ENCODE results near the gene SPATA21. TPM values are rescaled to one million over a fixed set of nuclear protein-coding genes. Genes with fewer than 3 reads are reported as not detected.

SPATA21 gene
- polyA plus RNA-seq, 2 of the 4 experiments (the other 2 are of a cell fraction): 0.08 to 0.09 TPM

DNA sequence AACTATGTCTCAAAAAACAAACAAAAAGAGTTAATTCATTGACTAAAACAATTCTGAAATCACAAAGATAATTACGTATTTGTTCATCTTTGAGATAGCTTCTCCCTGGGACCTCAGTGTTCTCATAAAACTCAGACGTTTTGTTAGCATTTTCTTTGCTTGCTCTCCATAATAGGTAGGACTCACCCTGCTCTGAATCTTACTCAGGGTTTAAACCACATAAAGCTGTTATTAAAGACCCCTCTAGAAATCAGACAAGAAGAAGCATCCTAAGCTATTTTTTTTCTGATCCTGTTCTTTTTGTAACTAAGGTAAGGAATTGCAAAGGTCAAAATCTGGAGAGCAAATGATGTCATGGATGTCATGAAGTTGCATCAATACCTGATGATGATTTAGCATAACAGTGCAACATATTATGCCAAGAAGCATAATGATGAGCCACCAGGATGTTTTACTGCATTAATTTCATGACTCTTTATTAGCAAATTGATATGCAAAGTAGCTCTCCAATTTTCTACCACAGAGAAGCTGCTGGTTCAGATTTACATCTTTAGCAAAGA is 87.3 kb downstream of the SPATA21 start (continued):
- TF ChIP-seq, protein P1, sequence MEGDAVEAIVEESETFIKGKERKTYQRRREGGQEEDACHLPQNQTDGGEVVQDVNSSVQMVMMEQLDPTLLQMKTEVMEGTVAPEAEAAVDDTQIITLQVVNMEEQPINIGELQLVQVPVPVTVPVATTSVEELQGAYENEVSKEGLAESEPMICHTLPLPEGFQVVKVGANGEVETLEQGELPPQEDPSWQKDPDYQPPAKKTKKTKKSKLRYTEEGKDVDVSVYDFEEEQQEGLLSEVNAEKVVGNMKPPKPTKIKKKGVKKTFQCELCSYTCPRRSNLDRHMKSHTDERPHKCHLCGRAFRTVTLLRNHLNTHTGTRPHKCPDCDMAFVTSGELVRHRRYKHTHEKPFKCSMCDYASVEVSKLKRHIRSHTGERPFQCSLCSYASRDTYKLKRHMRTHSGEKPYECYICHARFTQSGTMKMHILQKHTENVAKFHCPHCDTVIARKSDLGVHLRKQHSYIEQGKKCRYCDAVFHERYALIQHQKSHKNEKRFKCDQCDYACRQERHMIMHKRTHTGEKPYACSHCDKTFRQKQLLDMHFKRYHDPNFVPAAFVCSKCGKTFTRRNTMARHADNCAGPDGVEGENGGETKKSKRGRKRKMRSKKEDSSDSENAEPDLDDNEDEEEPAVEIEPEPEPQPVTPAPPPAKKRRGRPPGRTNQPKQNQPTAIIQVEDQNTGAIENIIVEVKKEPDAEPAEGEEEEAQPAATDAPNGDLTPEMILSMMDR (IDR thresholded peaks at IDR 0.05): no peak
- TF ChIP-seq CEBPB (IDR thresholded peaks at IDR 0.05): no peak

Other genes with a start within 250 kb of the SPATA21 start
- 6.1 and 6.7 TPM in 2 replicates for gene ARHGEF19, start 224.8 kb downstream of the SPATA21 start, polyA plus RNA-seq (2011; rRNA removed)
- 7.6 to 9.5 TPM (median 9.2 TPM) in 3 replicates for gene ARHGEF19, start 224.8 kb downstream of the SPATA21 start, polyA plus RNA-seq (2017; fragmentation: RNase III; extraction: RNeasy Plus Mini Kit Qiagen cat#74134 plus additional on column Dnase treatment)
- 2.4 and 3.6 TPM in 2 replicates for gene CPLANE2, start 200.2 kb downstream of the SPATA21 start, polyA plus RNA-seq (2011; rRNA removed)
- gene CPLANE2, start 200.2 kb downstream of the SPATA21 start, polyA plus RNA-seq (2017; fragmentation: RNase III; extraction: RNeasy Plus Mini Kit Qiagen cat#74134 plus additional on column Dnase treatment): 2.6 to 3.7 TPM (median 2.8 TPM) in 3 replicates
- gene FBXO42, start 84.9 kb downstream of the SPATA21 start, polyA plus RNA-seq (2011; rRNA removed): 12.4 and 14.0 TPM in 2 replicates
- 4.7 to 5.8 TPM (median 5.4 TPM) in 3 replicates for gene FBXO42, start 84.9 kb downstream of the SPATA21 start, polyA plus RNA-seq (2017; fragmentation: RNase III; extraction: RNeasy Plus Mini Kit Qiagen cat#74134 plus additional on column Dnase treatment)
- 56.8 and 62.9 TPM in 2 replicates for gene SZRD1, start 70.2 kb downstream of the SPATA21 start, polyA plus RNA-seq (2011; rRNA removed)
- 88.9 to 91.9 TPM (median 90.7 TPM) in 3 replicates for gene SZRD1, start 70.2 kb downstream of the SPATA21 start, polyA plus RNA-seq (2017; fragmentation: RNase III; extraction: RNeasy Plus Mini Kit Qiagen cat#74134 plus additional on column Dnase treatment)
- gene NECAP2, start 3.3 kb upstream of the SPATA21 start, polyA plus RNA-seq (2011; rRNA removed): 38.5 and 40.3 TPM in 2 replicates
- 28.4 to 29.7 TPM (median 29.4 TPM) in 3 replicates for gene NECAP2, start 3.3 kb upstream of the SPATA21 start, polyA plus RNA-seq (2017; fragmentation: RNase III; extraction: RNeasy Plus Mini Kit Qiagen cat#74134 plus additional on column Dnase treatment)
- gene RNU1-1, start 76.9 kb upstream of the SPATA21 start, polyA plus RNA-seq (2011; rRNA removed): 56.2 TPM in 1 of 2 replicates, not detected in the other
- gene RNU1-1, start 76.9 kb upstream of the SPATA21 start, polyA plus RNA-seq (2017; fragmentation: RNase III; extraction: RNeasy Plus Mini Kit Qiagen cat#74134 plus additional on column Dnase treatment): 6.5 to 8.5 TPM (median 6.6 TPM) in 3 replicates
- 36.8 and 37.0 TPM in 2 replicates for gene NBPF1, start 176.1 kb upstream of the SPATA21 start, polyA plus RNA-seq (2011; rRNA removed)
- gene NBPF1, start 176.1 kb upstream of the SPATA21 start, polyA plus RNA-seq (2017; fragmentation: RNase III; extraction: RNeasy Plus Mini Kit Qiagen cat#74134 plus additional on column Dnase treatment): 23.0 to 24.5 TPM (median 23.9 TPM) in 3 replicates
- 56.2 TPM in 1 of 2 replicates, not detected in the other for gene RNU1-3, start 229.5 kb upstream of the SPATA21 start, polyA plus RNA-seq (2011; rRNA removed)
- gene RNU1-3, start 229.5 kb upstream of the SPATA21 start, polyA plus RNA-seq (2017; fragmentation: RNase III; extraction: RNeasy Plus Mini Kit Qiagen cat#74134 plus additional on column Dnase treatment): 6.5 to 8.5 TPM (median 6.6 TPM) in 3 replicates